HG03196 (cell line): ENCODE data around the gene CAMK1D.
"Not testable (repeated sequence)": the region's sequence is repeated elsewhere in the genome, so short reads cannot be mapped to it uniquely, and the experiment has no call there.

Experiments used
- ATAC-seq: cut with Tn5 transposase; IDR thresholded peaks from one replicate; pipeline ENCODE4 v1.9.1; 2021; ENCODE audit not compliant: unreplicated experiment

Gene CAMK1D

GRCh38 chr10:12835709-12836108 is 486.4 kb downstream of the CAMK1D start:
- ATAC-seq, result no peak

- ATAC-seq, result no peak
These were observed 489.0 kb downstream of the CAMK1D start for GRCh38 chr10:12838366-12838765.

- no peak for ATAC-seq
These were observed 489.9 kb downstream of the CAMK1D start for GRCh38 chr10:12838995-12839927.

GRCh38 chr10:12839941-12840611 is 490.7 kb downstream of the CAMK1D start:
- no peak for ATAC-seq

- ATAC-seq, result no peak
These were observed 492.1 kb downstream of the CAMK1D start for GRCh38 chr10:12841426-12841825.

GRCh38 chr10:12841826-12842225 is 492.5 kb downstream of the CAMK1D start:
- no peak for ATAC-seq

GRCh38 chr10:12842310-12842709 is 493.0 kb downstream of the CAMK1D start:
- no peak for ATAC-seq

- ATAC-seq, result no peak
These were observed 494.1 kb downstream of the CAMK1D start for GRCh38 chr10:12843296-12843945.

- ATAC-seq, result no peak
These were observed 495.6 kb downstream of the CAMK1D start for GRCh38 chr10:12844811-12845483.

GRCh38 chr10:12846718-12847117 is 497.4 kb downstream of the CAMK1D start:
- ATAC-seq, result no peak

GRCh38 chr10:12847361-12847975 is 498.1 kb downstream of the CAMK1D start:
- no peak for ATAC-seq

GRCh38 chr10:12848439-12849173 is 499.3 kb downstream of the CAMK1D start:
- ATAC-seq, result no peak

- no peak for ATAC-seq
These were observed 500.2 kb downstream of the CAMK1D start for GRCh38 chr10:12849319-12850181.

- ATAC-seq, result no peak
These were observed 503.3 kb downstream of the CAMK1D start for GRCh38 chr10:12852687-12853086.

GRCh38 chr10:12854988-12855387 is 505.6 kb downstream of the CAMK1D start:
- ATAC-seq, result no peak

GRCh38 chr10:12862459-12862858 is 513.1 kb downstream of the CAMK1D start:
- ATAC-seq, result no peak

GRCh38 chr10:12865515-12865914 is 516.2 kb downstream of the CAMK1D start:
- not testable (repeated sequence) for ATAC-seq

- ATAC-seq, result no peak
These were observed 518.9 kb downstream of the CAMK1D start for GRCh38 chr10:12868229-12868628.

GRCh38 chr10:12869427-12869826 is 520.1 kb downstream of the CAMK1D start:
- ATAC-seq, result no peak
